Parathyroid adenoma (tissue), 2 donors: ENCODE data around the gene MTG2.

Experiments
- H2AFZ ChIP-seq: fragments of 300-600 bp; sonication (generic); one replicate; pipeline ENCODE4 v1.7.0; 2017; ENCODE audit warnings: antibody characterized with exemption, mild to moderate bottlenecking
- H3K27ac ChIP-seq: fragments of 300-600 bp; sonication (generic); one replicate; pipeline ENCODE4 v1.7.0; 2017
- H3K27me3 ChIP-seq: fragments of 300-600 bp; sonication (generic); one replicate; pipeline ENCODE4 v1.7.0; 2017; ENCODE audit warnings: low read length; ENCODE audit not compliant: control insufficient read depth, insufficient read depth
- H3K36me3 ChIP-seq: fragments of 300-600 bp; sonication (generic); one replicate; pipeline ENCODE4 v1.7.0; 2017; ENCODE audit warnings: low read length; ENCODE audit not compliant: control insufficient read depth, insufficient read depth
- H3K4me1 ChIP-seq: fragments of 300-600 bp; sonication (generic); one replicate; pipeline ENCODE4 v1.7.0; 2017; ENCODE audit warnings: control low read depth
- H3K4me2 ChIP-seq: fragments of 300-600 bp; sonication (generic); one replicate; pipeline ENCODE4 v1.7.0; 2017; ENCODE audit warnings: low read length
- H3K4me3 ChIP-seq: fragments of 300-600 bp; sonication (generic); one replicate; pipeline ENCODE4 v1.7.0; 2017; ENCODE audit warnings: low read depth, low read length
- H3K79me2 ChIP-seq: fragments of 300-600 bp; sonication (generic); one replicate; pipeline ENCODE4 v1.7.0; 2017; ENCODE audit warnings: control low read depth
- H3K9ac ChIP-seq: fragments of 300-600 bp; sonication (generic); one replicate; pipeline ENCODE4 v1.7.0; 2017; ENCODE audit warnings: mild to moderate bottlenecking
- H3K9me3 ChIP-seq: fragments of 300-600 bp; sonication (generic); one replicate; pipeline ENCODE4 v1.7.0; 2017; ENCODE audit warnings: low read length; ENCODE audit not compliant: control insufficient read depth
- CTCF ChIP-seq: fragments of 300-600 bp; sonication (generic); IDR thresholded peaks from one replicate; pipeline ENCODE4 v1.7.0; 2017; ENCODE audit warnings: antibody characterized with exemption, mild to moderate bottlenecking
- donor health status: primary hyperparathyroidism.

Gene MTG2

GRCh38 chr20:62160876-62161275 is 22.0 kb upstream of the MTG2 start:
- no peak overlapping the region for H3K4me3 ChIP-seq
- no peaks in the 10 kb centered on the region for H3K36me3 ChIP-seq
- no peak overlapping the region for H3K27ac ChIP-seq
- no peak for TF ChIP-seq CTCF
- H3K4me2 ChIP-seq = no peak overlapping the region
- H3K9ac ChIP-seq = no peak overlapping the region
- no peak overlapping the region for H2AFZ ChIP-seq
- no peaks in the 10 kb centered on the region for H3K9me3 ChIP-seq
- H3K79me2 ChIP-seq = peaks cover 27% of the 10 kb centered on the region
- H3K27me3 ChIP-seq = no peaks in the 10 kb centered on the region
- peaks cover 3% of the 10 kb centered on the region for H3K4me1 ChIP-seq

GRCh38 chr20:62161347-62161746 is 21.5 kb upstream of the MTG2 start:
- Histone ChIP-seq H3K4me2 (no peak overlapping the region), H3K9ac (no peak overlapping the region), H3K79me2 (peaks cover 26% of the 10 kb centered on the region), H2AFZ (no peak overlapping the region), H3K36me3 (no peaks in the 10 kb centered on the region), H3K27ac (no peak overlapping the region), H3K4me1 (peaks cover 3% of the 10 kb centered on the region), H3K4me3 (no peak overlapping the region), H3K9me3 (no peaks in the 10 kb centered on the region), H3K27me3 (no peaks in the 10 kb centered on the region)
- no peak for TF ChIP-seq CTCF

- no peaks in the 10 kb centered on the region for H3K9me3 ChIP-seq
- H3K9ac ChIP-seq = no peak overlapping the region
- H3K4me1 ChIP-seq = no peaks in the 10 kb centered on the region
- no peak overlapping the region for H2AFZ ChIP-seq
- no peaks in the 10 kb centered on the region for H3K36me3 ChIP-seq
- H3K4me2 ChIP-seq = no peak overlapping the region
- no peak overlapping the region for H3K4me3 ChIP-seq
- no peak for TF ChIP-seq CTCF
- H3K27me3 ChIP-seq = no peaks in the 10 kb centered on the region
- H3K27ac ChIP-seq = no peak overlapping the region
- H3K79me2 ChIP-seq = peaks cover 10% of the 10 kb centered on the region
Observed at GRCh38 chr20:62162765-62163484, 19.9 kb upstream of the MTG2 start.

- H3K27me3 ChIP-seq = no peaks in the 10 kb centered on the region
- no peak overlapping the region for H3K4me3 ChIP-seq
- H3K4me2 ChIP-seq = no peak overlapping the region
- H3K4me1 ChIP-seq = no peaks in the 10 kb centered on the region
- no peak overlapping the region for H2AFZ ChIP-seq
- no peak overlapping the region for H3K27ac ChIP-seq
- no peak overlapping the region for H3K9ac ChIP-seq
- no peak for TF ChIP-seq CTCF
- H3K79me2 ChIP-seq = peaks cover 6% of the 10 kb centered on the region
- no peaks in the 10 kb centered on the region for H3K9me3 ChIP-seq
- H3K36me3 ChIP-seq = no peaks in the 10 kb centered on the region
Observed at GRCh38 chr20:62163485-62163865, 19.4 kb upstream of the MTG2 start.
